Stimulated activated CD4-positive, alpha-beta T cell treated with anti-CD3 and anti-CD28 coated beads, Interleukin-12 subunit alpha, Interleukin-12 subunit beta, amount 100 ng/mL, for 24 hours (primary cell): ENCODE results near the gene KCNAB1.
"Not testable (repeated sequence)": the region's sequence is repeated elsewhere in the genome, so short reads cannot be mapped to it uniquely, and the experiment has no call there.

ENCODE experiments used
- DNase-seq, 2 experiments: peaks; one replicate each; pipeline ENCODE4 v3.0.0-alpha.2; 2020; ENCODE audit warnings: low read depth in 2 of 2

KCNAB1 gene

DNA sequence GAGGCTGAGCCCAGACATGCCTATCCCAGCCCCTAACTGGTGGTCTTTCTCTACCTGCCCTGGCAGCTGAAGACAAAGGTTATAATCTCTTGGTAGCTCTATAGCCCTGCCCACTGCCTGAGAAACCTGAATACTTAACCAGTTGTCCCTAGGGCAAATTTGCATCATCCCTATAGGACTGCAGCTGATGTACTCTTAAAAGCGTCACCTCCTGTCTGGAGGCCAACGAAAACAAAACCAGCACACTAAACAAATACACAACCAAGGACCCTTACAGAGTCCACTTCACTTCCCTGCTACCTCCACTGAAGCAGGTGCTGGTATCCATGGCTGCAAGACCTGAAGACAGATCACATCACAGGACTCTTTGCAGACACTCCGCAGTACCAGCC is 98.0 kb downstream of the KCNAB1 start:
- no peak for DNase-seq

DNA sequence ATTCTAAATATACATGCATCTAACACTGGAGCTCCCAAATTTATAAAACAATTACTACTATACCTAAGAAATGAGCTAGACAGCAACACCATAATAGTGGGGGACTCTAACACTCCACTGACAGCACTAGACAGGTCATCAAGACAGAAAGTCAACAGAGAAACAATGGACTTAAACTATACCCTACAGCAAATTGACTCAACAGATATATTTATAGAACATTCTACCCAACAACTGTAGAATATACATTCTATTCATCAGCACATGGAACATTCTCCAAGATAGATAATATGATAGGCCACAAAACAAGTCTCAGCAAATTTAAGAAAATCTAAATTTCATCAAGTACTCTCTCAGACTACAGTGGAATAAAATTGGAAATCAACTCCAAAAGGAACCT is 102.0 kb downstream of the KCNAB1 start:
- DNase-seq: not testable (repeated sequence)

DNA sequence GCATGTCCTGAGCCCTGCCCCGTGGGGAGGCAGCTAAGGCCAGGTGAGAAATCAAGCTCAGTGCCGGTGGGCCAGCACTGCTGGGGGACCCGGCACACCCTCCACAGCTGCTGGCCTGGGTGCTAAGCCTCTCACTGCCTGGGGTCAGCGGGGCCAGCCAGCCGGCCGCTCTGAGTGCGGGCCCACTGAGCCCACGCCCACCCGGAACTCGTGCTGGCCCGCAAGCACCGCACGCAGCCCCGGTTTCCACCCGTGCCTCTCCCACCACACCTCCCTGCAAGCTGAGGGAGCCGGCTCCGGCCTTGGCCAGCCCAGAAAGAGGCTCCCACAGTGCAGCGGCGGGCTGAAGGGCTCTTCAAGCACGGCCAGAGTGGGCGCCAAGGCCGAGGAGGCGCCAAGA is 103.7 kb downstream of the KCNAB1 start:
- DNase-seq: not testable (repeated sequence)

DNA sequence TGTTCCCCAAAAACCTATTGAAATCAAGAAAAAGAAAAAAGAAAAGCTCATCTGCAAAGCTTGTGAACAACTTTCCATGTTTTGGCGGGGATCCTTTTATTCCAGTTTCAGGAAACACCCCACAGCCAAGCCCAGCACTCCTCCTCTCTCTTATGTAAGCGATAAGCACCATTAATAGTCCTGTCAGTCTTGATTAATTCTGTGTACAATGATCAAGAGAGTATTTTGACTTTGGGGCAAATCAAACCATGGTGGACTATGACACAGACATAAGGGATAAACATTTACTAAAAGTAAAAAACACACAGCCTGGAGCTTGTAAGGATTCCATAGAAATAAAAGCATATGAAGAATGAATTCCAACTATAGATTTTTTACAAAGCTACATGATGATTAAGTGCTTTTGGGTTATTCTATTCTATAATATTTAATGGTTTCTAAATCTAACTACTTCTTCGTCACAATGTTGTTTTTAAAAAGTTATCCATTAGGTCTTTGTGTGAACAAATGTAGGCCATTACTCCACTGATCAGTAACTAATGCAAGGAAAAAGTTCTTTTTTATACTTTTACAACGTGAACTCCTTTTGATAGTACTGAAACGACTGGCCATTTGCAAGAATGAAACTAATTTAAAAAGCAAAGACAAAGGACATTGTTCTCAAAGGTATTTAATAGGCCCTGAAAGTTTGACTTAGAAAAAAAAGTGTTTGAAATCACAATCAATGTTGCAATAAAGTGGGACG is 106.5 kb downstream of the KCNAB1 start:
- DNase-seq: no peak

DNA sequence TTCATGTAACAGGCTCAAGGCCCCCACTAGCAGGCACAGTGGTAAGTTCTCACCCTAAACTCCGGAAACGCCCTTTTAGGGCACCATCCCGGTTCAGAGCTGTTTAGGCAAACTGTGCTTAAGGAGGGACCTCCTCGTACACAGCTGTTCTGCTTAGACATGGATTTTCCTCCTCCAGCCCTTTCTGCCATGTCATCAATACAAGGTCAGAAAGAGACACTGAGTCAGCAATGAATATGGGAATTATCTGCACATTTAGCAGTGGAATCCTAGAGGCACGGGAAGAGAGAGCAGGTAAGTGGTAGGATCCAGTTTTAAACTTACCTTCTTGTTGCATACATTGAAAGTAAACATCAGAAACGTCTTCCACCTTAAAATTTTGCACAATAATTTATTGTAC is 107.3 kb downstream of the KCNAB1 start:
- DNase-seq: no peak

DNA sequence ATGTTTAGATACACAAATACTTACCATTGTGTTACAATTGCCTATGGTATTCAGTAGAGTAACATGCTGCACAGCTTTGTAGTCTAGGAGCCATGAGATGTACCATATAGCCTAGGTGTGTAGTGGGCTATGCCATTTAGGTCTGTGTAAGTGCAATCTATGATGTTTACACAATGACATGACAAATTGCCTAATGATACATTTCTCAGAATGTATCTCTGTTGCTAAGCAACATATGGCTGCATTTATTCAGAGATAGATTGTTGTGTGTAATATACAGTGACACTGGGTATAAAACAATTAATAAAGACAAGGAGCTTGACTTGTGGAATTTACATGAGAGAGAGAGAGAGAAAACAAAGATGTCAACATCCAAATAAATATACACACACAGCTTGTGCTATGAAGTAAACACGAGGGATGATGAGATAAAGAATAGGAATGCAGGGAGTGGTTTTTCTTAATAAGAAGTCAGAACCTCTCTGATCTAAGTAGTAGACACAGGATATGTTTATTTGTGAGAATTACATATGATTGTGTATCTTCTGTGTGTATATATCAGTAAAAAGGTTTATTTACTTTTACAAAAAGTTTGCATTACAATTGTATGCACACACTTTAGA is 110.0 kb downstream of the KCNAB1 start:
- DNase-seq: no peak

- DNase-seq: not testable (repeated sequence)
These were observed 110.8 kb downstream of the KCNAB1 start for GRCh38 chr3:156231221-156231620.

GRCh38 chr3:156233876-156234275 is 113.5 kb downstream of the KCNAB1 start:
- DNase-seq: no peak

DNA sequence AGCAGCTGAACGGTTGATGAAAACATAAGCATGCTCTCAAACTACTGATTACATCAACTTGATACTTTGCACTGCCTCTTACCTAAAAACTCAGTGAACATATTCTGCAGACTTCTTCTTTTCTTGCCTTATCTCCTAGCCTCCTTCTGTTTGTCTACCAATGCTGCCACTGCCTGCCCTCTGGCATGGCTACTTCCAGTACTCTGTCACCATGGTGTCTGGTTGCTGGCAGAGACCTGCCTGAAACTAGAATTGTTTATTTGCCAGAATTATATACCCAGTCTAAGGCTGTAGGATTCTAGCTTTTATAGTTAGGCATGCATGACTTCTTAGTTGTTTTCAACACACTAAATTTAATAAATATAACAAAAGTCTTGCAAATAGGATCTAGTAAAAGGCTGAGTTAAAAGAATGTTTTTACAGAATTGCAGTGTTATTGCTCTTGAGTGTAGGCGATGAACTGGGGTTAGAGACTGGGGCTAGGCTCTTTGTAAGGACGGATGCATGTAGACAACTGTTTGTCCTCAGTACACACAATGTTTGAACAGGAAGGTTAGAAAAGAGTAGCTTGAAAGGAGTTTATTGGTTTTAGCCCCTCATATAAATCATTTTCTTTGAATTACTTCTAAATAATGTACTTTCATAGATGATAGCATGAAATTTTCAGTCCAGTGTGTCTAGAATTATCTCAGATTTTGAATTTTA is 116.3 kb downstream of the KCNAB1 start:
- no peak for DNase-seq

- DNase-seq: no peak
These were observed 120.3 kb downstream of the KCNAB1 start for GRCh38 chr3:156240642-156241041.

GRCh38 chr3:156246961-156247725 is 126.8 kb downstream of the KCNAB1 start:
- no peak for DNase-seq

GRCh38 chr3:156250550-156250949 is 130.2 kb downstream of the KCNAB1 start:
- DNase-seq: no peak

- no peak for DNase-seq
These were observed 131.0 kb downstream of the KCNAB1 start for GRCh38 chr3:156251424-156251823.

DNA sequence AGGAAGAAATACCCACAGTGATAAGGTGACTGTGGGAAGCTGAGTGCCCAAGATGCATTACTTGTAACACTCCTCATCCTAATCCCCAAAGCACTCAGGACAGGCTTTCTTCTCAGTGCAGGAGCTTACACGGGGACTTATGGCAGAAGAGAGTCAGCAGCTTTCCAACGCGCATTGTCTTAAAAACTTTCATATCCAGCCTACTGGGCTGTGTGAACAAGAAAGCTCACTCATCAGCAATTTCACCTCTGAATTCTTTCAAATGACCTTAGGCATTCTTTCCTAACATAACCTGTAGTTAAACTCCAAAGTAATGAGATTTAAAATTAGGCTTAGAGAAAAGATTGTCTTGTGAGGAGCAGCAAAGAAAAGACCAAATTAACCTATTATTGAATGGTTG is 132.3 kb downstream of the KCNAB1 start:
- no peak for DNase-seq

DNA sequence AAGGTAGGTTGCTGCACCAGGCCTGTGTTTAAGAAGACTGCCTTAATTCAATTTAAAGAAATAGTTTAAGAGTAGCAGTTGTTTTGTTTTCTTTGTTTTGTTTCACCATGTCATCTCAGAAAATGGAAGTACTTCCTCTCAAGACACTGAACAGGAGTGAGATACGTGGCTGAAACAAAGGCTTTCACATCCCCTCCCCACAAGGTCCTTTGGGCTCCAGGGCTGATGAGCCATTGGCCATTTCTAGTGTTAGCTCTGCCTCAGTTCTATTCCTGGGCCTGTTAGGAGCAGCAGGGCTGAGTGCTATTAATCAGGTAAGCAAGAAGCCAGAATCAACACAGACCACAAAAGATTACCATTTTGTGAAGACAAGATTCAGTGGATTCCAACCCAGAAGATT is 132.8 kb downstream of the KCNAB1 start:
- no peak for DNase-seq

DNA sequence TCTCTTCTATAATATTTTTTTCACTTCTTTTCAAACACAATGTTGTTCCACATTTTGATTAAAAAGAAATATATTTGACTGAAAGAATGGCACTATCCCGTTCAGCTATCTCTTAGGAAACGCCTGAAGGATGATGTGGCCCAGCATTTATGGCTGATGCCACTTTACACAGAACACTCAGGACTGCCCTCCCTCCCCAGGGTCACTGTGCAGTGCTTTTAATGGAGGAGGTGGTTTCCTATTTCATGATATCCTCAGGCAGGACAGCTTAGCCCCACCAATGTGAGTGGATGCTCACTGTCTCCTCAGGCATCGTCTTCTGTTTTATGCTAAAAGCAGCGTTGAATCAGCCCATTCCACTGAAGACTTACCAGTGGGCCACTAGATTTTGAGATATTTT is 135.9 kb downstream of the KCNAB1 start:
- DNase-seq: no peak

GRCh38 chr3:156256945-156257344 is 136.6 kb downstream of the KCNAB1 start:
- DNase-seq: no peak

- no peak for DNase-seq
These were observed 137.9 kb downstream of the KCNAB1 start for GRCh38 chr3:156258301-156258700.

DNA sequence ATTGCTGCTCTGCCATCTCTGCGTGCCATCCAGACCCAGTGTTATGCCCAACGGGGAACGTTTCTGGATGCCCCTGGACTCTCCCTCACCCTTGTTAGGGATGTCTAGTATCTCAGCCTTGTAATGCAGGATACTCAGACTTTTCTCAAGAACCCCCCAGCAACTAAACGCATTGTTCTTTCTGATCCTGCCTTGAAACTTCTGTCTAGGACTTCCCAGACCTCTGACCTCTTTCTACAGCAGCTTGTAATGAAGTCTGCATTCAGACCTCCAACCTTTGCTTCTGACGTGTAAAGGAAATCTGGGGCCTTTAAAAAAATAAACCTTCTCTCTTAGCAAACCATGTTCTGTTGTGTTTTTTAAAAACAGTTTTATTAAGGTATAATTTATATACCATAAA is 139.5 kb downstream of the KCNAB1 start:
- no peak for DNase-seq

DNA sequence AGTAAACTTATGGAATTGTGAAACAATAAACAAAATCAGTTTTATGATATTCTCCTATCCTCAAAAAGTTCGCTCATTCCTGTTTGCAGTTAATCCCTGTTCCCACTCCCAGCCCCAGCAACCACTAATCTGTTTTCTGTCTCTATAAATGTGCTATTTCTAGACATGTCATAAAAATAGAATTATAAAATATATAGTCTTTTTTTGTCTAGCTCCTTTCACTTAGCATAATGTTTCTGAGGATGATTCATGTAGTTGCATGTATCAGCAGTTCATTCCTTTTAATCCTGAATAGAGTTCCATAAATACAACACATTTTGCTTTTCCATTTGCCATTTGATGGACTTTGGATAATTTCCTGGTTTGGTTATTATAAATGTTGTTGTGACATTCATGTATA is 140.0 kb downstream of the KCNAB1 start:
- DNase-seq: no peak

GRCh38 chr3:156264771-156265170 is 144.4 kb downstream of the KCNAB1 start:
- DNase-seq: no peak

GRCh38 chr3:156271508-156271907 is 151.1 kb downstream of the KCNAB1 start:
- no peak for DNase-seq
